HG03039 (cell line): ENCODE results near the gene SPSB1.

ENCODE experiments used
- ATAC-seq: cut with Tn5 transposase; IDR thresholded peaks from one replicate; pipeline ENCODE4 v1.9.1; 2021; ENCODE audit warnings: mild to moderate bottlenecking, moderate library complexity; ENCODE audit not compliant: unreplicated experiment

SPSB1 gene

DNA sequence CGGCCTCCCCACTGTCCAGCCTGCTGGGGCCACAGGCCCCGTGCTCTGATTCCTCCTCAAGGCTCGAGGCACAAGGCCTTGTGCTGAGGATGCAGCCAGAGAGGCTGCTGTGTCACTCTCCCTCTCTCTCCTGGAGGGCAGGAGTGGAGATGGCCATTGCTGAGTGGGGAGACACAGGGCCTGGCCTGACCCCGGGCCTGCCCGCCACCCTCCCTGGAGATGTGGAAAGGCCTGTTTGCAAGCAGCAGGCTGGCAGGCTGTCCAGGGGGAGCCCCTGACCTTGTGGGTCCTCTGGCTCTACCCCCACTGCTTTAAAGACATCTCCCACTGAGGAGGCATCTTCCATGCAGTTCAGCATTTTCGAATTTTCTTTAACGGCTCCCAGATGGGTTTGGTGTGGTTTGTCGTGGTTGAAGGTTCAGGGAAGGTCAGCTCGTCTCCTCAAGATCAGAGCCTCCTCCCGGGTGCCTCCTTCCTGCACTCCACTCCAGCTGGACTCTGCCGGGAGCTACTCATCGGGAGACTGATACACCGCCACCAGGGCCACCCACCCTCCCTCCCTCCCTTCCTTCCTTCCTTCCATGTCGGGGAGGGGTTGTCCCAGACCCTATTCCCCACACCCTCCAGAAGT is 69.1 kb downstream of the SPSB1 start:
- ATAC-seq: no peak

DNA sequence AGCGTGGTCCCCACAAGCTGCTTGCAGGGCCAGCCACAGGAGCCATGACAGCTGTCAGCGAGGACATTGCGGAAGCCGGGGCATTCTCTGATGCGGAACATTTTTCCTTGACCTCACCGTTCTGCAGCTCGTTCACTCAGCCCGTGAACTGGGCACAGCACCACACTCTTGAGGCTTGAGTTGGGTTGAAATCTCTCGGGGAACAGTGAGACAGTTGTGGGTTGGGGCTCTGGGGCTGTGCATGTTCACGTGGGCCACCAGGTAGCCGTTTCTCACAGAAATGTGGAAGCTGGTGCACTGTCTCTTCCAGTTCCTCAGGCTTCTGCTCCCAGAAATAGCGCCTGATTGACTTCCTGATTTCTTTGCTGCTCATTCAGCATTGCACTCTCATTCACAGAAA is 69.8 kb downstream of the SPSB1 start:
- ATAC-seq: no peak

DNA sequence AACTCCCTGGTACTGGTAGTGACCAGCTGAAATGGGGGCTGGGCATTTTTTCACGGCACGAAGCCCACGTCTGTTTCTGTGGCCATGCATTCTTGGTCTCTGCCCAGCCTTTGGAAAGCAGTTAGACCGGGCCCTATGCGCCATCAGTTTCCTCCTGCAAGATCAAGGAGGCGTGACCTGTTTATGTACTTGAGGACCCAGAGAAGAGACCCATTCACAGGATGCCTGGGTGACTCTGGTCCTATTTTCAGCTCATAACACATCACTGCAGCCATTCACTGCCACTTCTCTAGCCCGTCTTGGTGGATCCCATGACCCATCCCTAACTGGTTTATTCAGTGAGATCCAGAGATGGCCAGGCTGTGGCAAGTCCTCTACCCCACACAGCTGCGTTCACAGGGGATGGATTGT is 70.4 kb downstream of the SPSB1 start:
- ATAC-seq: no peak

DNA sequence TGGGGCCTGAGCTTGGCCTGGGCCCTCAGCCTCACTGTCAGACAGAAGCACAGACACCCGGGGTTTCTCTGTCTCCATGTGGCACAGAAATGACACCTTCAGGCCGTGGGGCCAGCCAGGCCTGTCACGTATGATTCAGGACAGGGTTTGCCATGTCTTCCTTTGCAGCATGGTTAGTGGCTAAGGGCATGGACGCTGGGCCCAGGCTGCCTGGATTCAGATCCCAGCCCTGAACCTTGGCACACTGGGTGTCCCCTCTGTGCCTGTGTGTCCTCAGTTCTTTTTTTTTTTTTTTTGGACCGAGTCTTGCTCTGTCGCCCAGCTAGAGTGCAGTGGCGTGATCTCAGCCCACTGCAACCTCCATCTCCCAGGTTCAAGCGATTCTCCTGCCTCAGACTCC is 73.6 kb downstream of the SPSB1 start:
- ATAC-seq: no peak

DNA sequence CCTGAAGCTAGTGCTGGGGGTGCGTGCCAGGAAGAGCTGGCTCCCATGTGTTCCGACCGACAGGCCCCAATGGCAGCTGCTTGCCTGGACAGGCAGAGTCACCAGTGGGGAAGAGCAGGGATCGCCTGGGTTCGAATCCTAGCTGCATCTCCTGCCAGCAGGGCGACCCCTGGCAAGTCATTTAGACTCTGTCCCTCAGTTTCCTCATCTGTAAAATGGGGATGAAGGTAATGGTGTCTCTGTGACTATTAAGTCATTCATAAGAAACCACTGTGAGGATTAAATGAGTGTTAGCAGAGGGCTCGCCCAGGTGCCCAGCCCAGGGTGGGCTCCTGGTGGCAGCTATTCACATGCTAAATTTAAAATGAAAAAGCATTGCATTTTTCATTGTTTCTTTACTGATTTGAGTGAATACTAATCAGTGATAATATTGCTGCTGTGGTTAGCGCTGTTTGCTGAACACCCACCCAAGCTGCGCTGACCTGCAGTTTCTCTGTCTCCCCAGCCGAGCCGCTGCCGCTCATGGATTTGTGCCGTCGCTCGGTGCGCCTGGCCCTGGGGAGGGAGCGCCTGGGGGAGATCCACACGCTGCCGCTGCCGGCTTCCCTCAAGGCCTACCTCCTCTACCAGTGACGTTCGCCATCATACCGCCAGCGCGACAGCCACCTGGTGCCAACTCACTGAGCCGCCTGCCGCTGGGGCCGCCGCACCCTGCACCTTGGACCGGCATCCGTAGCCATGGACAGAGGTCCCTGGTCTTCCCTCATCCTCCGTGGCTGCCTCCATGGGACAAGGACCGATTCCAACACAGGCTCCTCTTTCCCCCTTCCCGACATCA is 74.5 kb downstream of the SPSB1 start:
- ATAC-seq: no peak

DNA sequence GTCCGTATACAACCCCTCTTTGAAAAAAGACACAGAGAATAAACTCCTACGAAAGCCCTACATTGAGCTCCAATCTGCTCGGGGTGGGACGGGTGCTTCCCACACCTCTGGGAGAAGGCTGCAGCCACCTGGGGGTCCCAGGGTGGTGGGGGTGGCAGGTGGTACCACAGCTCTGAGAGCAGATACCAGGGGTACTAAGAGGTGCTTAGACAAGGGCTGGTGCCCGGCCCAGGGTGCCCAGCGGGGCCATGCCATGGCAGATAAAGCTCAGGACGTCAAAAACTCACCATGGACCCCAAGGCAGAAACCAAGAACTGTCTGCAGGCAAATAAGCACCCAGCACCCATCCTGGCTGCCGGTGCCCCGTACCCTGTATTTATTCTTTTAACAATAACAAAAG is 75.1 kb downstream of the SPSB1 start:
- no peak for ATAC-seq

DNA sequence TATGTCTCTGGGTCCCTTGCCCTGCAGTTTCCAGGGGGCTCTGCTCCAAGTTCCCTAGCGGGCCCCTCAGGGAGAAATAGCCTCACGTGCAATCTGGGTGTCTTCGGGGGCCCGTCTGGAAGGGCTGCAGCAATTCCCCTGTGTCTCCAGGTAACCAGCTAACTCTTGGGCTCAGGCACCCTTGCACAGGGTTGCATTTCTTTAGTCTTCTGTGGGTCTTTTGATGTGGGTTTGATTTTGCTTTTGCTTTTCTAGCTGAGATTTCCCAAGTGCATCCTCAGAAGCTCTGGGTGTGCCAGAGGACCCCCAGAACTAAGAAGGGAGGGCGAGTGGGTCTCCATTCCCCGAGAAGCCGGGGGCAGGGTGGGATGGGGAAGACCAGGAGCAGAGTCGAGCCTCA is 75.7 kb downstream of the SPSB1 start:
- ATAC-seq: no peak

DNA sequence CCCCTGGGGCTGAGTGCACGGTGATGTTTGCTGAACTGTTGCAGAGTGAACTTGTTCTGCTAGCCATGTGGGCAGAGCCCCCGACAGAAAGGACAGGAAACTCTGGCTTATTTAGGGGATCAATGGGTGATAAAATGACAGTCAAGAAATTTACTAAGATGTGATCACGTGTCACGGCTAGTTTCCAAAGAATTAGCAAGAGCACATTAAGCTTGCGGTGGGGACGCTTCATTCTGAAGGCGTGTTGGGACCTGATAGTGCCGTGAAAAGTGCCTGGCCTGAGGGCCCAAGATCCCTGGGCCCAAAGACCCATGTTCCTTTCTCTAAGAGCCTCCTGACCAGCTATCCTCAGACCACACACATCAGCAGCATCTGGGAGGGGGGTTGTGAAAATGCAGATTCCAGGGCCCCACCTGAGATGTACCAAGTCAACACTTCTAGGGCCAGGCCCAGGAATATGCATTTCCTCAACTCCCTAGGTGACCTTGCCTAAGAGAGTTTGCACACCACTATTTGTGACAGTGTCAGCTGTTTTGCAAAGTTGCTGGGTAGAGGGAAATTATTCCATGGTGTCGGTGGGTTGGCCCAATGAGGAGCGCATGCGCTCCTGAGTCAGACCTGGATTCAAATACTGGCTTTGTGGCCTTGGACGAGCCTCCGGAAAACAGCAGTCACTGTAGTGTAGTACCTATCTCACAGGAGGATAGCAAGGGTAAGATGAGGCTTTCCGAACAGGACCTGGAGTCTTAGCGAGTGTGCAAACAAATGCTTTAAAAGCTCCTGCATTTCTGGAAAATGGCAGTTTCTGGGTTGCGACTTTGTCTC is 77.5 kb downstream of the SPSB1 start:
- no peak for ATAC-seq

DNA sequence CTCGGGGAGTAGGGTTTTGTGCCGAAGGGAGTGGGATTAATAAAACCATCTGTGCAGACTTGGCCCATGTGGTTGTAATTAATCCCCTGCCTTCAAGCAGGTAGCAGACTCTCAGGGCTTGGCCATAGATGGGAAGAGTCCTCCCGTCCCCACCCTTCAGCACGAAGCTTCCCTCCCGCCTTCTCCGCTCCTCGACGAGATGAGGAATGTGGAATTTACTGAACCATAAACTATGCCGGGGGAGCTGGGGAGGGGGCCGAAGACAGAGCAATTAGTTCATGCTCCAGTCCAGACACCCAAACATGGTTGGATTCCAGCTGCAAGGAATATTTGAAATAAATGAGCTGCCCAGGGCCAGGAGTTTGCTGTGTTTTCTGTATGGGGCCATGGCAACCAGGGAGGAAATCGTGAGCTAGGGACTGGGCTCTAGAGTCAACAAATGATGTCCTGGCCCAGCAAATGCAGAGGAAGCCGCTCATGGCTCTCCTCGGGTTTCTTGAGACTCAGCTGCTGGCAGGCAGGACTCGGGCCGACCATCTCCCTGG is 78.8 kb downstream of the SPSB1 start:
- ATAC-seq: no peak

DNA sequence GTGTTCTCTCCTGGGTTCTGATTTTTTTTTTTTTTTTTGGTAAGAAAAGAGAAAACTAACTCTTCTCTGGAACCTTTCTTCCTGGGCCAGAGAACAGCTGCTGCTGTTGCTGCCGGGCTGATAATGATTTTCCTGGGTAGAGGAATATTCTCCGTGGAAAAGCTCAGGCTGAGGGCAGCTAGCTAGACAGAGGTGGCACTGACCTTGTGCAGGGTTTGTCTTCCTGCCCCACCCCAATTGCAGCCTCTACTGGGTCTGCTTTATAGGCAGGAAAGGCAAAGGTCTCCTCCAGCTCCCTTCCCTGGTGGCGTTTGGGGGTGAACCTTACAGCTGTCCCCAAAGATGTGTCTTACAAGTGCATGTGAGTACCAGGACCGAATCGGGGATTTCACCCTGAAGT is 79.3 kb downstream of the SPSB1 start:
- ATAC-seq: no peak

DNA sequence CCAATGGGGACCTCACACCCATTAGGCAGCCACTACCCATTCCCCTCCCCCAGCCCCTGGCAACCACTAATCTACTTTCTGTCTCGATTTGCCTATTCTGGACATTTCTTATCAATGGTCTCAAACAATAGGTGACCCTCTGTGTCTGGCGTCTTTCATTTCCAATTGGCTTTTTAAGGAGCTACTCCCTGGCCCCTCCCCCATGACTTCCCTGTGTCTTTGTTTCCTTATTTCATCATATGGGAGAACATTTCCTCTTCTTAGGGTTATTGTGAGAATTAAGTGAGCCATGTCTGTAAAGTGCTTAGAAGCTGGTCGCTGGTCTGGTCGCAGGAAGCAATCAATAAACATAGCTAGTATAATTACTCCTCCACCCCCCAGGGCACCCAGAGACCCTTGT is 80.9 kb downstream of the SPSB1 start:
- ATAC-seq: no peak

DNA sequence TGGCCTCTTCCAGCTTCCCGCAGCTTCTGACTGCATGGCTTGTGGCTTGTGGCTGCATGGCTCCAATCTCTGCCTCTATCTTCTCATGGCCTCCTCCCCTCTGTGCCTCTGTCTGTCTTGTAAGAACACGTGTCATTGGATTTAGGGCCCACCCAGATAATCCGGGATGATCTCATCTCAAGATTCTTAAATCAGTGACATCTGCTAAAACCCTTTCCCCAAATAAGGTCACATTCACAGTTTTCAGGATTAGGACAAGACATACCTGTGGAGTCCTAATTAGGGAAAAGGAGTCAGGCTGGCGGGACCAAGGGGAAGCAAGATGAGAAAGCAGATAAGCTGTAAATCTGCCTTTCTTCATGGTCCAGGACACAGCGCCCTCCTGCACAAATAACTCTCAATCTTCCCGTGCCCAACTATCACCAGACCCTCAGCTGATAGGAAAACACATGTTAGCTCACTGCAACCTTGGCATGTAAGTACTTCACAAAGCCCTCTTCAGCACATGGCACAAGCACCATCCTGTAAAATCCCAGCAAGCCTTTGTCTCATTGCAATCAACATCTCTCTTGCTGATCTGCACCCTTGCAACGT is 82.2 kb downstream of the SPSB1 start:
- no peak for ATAC-seq

DNA sequence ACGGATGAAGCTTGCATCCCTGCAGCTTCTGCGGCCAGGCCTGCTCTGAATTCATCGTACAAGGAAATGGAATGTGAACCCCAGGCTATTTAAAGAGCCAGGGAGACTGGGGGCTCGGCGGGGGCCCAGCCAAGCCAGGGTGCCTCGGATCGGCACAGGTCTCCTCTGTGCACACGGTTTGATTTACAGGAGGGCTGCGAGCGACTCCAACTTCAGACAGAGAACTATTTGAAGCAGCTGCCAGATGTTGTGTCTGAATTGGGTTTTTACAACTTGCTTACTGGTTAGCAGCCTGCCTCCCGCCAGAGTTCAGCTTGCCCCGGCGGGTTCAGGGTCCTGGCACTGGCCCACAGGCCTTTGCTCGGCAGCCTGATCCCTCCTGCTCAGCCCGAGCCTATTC is 83.2 kb downstream of the SPSB1 start:
- ATAC-seq: no peak

DNA sequence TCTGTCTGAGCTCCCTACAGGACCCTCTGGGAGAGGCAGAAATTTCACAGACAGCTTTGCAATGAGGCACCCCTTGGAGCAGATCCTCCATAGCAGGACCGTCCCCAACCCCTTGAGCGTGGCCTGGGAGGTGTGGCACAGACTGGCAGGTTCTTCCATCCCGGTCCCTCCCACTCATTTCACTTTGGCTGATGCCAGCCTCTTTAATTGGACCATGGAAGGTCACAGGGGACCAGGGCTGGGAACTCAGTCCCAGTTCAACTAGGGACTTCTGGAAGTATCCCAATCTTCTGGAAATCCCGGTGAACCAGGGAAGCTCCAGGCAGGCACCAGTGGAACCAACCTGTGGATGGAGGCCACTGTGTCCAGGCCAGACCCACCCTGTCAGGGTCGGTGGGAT is 83.7 kb downstream of the SPSB1 start:
- no peak for ATAC-seq

DNA sequence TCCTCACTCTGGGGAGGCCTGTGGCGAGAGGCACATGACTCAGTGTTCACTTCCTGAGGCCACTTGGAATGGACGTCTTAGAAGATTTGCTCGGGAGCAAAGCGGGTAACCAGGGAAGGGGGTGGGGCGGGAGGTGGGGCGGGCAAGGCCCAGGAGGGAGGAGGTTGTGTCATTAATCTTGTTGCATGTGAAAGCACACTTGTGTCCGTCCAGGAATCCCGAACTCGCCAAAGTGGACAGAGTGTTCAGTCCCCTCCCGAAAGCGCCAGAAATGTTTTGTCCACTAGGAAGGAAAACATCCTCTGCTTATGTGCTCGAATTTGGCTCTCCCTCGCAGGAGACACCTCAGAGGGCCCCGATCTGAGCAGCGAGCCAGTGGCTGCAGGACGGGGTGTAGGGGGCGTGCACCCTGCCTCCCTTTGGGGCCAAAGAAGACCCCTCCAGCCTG is 84.2 kb downstream of the SPSB1 start:
- ATAC-seq: no peak

DNA sequence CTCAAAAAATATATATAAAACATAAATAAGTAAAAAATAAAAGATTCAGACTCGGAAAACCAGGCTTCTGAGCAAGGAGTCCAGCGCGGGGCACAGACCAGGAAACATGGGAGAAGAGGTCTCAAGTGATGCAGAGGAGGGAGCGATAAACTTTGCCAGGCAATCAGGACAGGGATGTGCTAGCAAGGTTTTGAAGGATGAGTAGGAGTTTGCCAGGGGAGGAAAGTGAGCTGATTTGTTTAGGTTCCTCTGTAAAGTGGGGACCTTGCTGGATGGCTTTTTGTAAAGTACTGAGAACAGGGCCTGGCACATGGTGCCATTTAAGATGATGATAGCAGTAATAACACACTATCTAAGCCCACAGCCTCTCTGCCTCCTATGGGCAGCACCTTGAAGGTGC is 86.1 kb downstream of the SPSB1 start:
- ATAC-seq: no peak

DNA sequence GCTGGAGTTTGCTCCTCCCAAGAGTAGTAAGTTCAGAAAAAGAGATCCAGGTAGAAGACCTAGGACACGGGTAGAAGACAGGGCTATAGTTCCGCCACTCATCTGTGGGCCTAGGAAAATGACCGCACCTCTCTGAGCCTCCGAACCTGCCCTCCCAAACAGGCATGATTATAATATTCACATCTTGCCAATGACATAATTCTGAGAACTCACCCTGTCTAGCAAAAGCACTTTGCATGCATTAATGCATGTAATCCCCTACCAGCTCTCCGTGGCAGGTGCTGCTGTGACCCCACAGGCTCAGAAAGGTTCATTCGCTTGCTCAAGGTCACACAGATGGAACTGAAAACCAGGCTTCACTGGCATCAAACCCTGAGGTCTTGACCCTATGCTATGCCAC is 88.0 kb downstream of the SPSB1 start:
- ATAC-seq: no peak

DNA sequence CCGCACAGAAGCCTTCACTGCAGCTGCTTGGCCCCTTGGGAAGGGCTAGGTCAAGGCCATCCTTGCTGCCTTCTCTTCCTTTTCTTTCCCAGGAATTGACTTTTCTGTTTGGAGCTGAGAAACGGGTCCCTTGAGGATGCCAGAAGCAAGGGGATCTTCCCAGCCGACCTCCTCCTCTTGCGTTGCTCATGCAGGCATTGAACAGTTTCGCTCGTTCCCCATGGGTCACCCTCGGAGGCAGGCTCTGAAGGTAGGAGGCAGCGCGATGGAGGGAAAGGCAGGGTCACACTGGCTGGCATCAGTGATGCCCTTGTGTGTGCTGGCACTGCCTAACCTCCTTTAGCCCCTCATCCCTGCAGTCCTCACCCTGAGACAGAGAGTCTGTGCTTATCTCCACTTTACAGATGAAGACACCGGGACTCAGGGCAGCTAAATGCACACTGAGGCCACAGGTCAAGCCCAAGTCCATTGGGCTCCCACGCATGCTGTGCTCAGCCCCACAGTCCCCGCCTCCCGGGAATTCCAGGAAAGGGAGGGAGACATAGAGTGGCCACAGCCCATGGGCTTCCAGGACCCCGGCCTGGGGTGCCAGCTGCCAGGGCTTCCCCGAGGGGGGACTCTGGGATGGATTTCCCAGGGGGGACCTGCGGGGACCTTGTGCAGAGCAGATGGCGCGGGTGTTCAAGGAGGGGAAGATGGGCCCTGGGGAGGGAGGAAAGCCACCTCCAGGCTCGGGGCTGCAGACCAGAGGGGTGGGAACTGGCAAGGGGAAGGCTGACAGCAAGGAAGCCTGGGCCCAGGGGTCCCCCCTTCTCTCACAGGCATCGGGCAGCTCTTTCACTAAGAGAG is 90.2 kb downstream of the SPSB1 start:
- ATAC-seq: no peak

DNA sequence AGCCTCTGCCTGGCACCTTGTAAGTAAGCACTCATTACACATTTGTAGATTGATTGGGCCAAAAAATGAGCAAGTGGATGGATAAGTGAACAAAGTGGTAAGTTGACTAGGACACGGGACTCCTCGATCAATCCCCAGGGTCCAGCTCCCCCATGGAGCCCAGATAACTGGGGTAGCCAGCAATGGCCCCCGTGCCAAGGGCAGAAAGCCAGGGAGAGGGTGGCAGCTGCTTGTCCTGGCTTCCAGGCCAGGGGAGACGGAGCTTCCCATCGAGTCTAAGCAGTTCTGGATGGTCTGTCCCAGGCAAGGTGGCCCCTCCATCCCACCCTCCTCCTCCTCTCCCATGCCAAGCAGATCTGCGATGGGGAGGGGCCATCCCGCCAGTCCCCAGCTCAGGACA is 91.4 kb downstream of the SPSB1 start:
- no peak for ATAC-seq

DNA sequence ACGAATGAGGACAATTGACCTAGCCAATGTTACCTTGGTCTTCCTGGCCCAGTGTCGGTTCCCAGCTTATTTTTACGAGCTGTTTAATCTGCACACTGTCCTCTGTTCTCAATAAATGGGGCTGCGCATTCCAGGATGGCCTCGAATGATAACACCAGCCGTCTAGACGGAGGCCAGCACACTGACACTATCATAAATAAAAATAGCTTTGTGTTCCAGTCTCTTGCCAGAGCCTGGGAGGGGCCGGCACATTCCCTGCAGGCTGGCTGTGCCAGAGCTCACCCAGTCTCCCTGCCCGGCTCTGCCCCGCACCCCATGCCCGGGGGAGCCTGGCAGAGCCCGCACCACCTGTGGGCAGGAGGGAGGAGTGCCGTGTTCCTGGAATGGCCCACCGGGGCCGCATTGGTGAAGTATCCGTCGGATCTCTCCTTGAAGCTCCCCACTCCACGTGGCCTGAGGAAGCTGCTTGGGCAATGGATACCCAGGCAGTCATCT is 92.1 kb downstream of the SPSB1 start:
- ATAC-seq: no peak
